ENCODE measurements around the gene HEATR1.

The HEATR1 gene

GRCh38 chr1:236540813-236541465 is 63.4 kb downstream of the HEATR1 start:
- DNase-seq, result no peak

- DNase-seq, result no peak
These were observed 67.8 kb downstream of the HEATR1 start for GRCh38 chr1:236536540-236536939.

- DNase-seq, result peak; percentile 60
These were observed 68.6 kb downstream of the HEATR1 start for GRCh38 chr1:236535662-236536161.

GRCh38 chr1:236535190-236535589 is 69.1 kb downstream of the HEATR1 start:
- DNase-seq, result no peak

GRCh38 chr1:236534151-236534651 is 70.1 kb downstream of the HEATR1 start:
- DNase-seq, result no peak

- DNase-seq, result no peak
These were observed 71.5 kb downstream of the HEATR1 start for GRCh38 chr1:236532850-236533249.

GRCh38 chr1:236530959-236531358 is 73.4 kb downstream of the HEATR1 start:
- DNase-seq, result no peak

- DNase-seq, result no peak
These were observed 74.0 kb downstream of the HEATR1 start for GRCh38 chr1:236530286-236530685.

GRCh38 chr1:236526079-236526478 is 78.2 kb downstream of the HEATR1 start:
- DNase-seq, result no peak

GRCh38 chr1:236524895-236525184 is 79.5 kb downstream of the HEATR1 start:
- no peak for DNase-seq

- peak; percentile 18 for DNase-seq
These were observed 80.0 kb downstream of the HEATR1 start for GRCh38 chr1:236524142-236524894.

GRCh38 chr1:236523704-236524141 is 80.6 kb downstream of the HEATR1 start, which contains the start of gene LGALS8:
Gene LGALS8, plus strand, starts transcription at chr1:236523982. Its CDS starts 2,089 bp downstream, at chr1:236526071.
- peak; percentile 35 for DNase-seq

- DNase-seq, result no peak
These were observed 81.2 kb downstream of the HEATR1 start for GRCh38 chr1:236522937-236523703.

GRCh38 chr1:236520445-236521005 is 83.8 kb downstream of the HEATR1 start:
- DNase-seq, result no peak

GRCh38 chr1:236518322-236518721 is 86.0 kb downstream of the HEATR1 start:
- DNase-seq, result no peak

GRCh38 chr1:236516929-236517704 is 87.2 kb downstream of the HEATR1 start:
- no peak for DNase-seq

- peak; percentile 71 for DNase-seq
These were observed 88.8 kb downstream of the HEATR1 start for GRCh38 chr1:236515443-236515958.

- peak; percentile 71 for DNase-seq
These were observed 89.4 kb downstream of the HEATR1 start for GRCh38 chr1:236514703-236515442.

GRCh38 chr1:236511735-236512418 is 92.4 kb downstream of the HEATR1 start:
- DNase-seq, result no peak

GRCh38 chr1:236509647-236510401 is 94.5 kb downstream of the HEATR1 start:
- no peak for DNase-seq

Measured in NCI-H1417 treated with DMSO at 0.1 percent for 48 hours (cell line).